Endothelial cell (in vitro differentiated cells): ENCODE measurements around the gene LPP. TPM values are rescaled to one million over a fixed set of nuclear protein-coding genes. Genes with fewer than 3 reads are reported as not detected.

Experiments
- DNase-seq: peaks from one replicate; pipeline ENCODE4 v3.0.0; 2021; ENCODE audit warnings: low spot score
- H3K27ac Mint-ChIP-seq: one replicate; pipeline ENCODE4 v1.8.0; 2021; ENCODE audit warnings: mixed read lengths, inconsistent platforms; ENCODE audit not compliant: unreplicated experiment
- H3K27me3 Mint-ChIP-seq: one replicate; pipeline ENCODE4 v1.8.0; 2021; ENCODE audit warnings: mild to moderate bottlenecking, moderate library complexity, mixed read lengths, inconsistent platforms; ENCODE audit not compliant: unreplicated experiment
- H3K36me3 Mint-ChIP-seq: one replicate; pipeline ENCODE4 v1.8.0; 2021; ENCODE audit warnings: mild to moderate bottlenecking, low read depth, mixed read lengths, inconsistent platforms; ENCODE audit not compliant: unreplicated experiment
- H3K4me1 Mint-ChIP-seq: one replicate; pipeline ENCODE4 v1.8.0; 2021; ENCODE audit warnings: mild to moderate bottlenecking, mixed read lengths, inconsistent platforms; ENCODE audit not compliant: unreplicated experiment
- H3K4me3 Mint-ChIP-seq: one replicate; pipeline ENCODE4 v1.8.0; 2021; ENCODE audit warnings: mild to moderate bottlenecking, mixed read lengths, inconsistent platforms; ENCODE audit not compliant: unreplicated experiment
- H3K9me3 Mint-ChIP-seq: one replicate; pipeline ENCODE4 v1.8.0; 2021; ENCODE audit warnings: mixed read lengths, inconsistent platforms; ENCODE audit not compliant: unreplicated experiment
- total RNA-seq: library from RNA; stranded (reverse); fragmentation: NEBNext Ultra II Directional; extraction: Animal tissue kit (Norgen Biotek cat#: 25700); gene quantifications from one replicate; pipeline ENCODE4 v1.2.1, GENCODE V29; 2021; ENCODE audit not compliant: unreplicated experiment
- TF ChIP-seq, protein P1 (sequence below): fragments of 200-600 bp; sonication (generic); IDR thresholded peaks from one replicate; pipeline ENCODE4 v1.5.0; 2021; ENCODE audit warnings: antibody characterized with exemption; ENCODE audit not compliant: unreplicated experiment

Gene LPP
- total RNA-seq, 1 donor from 2014 or later: 181 TPM

DNA sequence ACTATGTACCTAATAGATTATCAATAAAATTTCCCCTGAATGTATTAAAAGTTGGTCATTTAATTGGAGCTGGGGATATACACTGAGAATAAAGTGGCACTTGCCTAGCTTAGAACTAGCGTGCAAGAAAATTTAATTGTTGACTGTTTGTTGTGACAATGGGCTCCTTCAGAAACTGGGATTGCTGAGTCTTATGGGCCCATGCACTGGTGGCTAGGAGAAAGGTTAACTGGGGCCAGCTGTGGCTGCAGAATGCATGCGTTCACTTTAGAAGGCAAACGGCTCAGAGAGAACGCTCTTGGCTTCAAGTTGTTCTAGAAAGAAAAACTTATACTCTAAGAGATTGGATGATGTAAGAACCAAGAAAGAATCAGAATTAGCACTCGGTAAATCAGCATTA, 18.7 kb upstream of the LPP start:
- no peak for DNase-seq
- Mint-ChIP-seq H3K27me3 (no peaks in the 10 kb centered on the region), H3K4me3 (no peak overlapping the region), H3K36me3 (no peaks in the 10 kb centered on the region), H3K4me1 (peaks cover 3% of the 10 kb centered on the region), H3K9me3 (no peaks in the 10 kb centered on the region), H3K27ac (no peak overlapping the region)
- TF ChIP-seq, protein P1, sequence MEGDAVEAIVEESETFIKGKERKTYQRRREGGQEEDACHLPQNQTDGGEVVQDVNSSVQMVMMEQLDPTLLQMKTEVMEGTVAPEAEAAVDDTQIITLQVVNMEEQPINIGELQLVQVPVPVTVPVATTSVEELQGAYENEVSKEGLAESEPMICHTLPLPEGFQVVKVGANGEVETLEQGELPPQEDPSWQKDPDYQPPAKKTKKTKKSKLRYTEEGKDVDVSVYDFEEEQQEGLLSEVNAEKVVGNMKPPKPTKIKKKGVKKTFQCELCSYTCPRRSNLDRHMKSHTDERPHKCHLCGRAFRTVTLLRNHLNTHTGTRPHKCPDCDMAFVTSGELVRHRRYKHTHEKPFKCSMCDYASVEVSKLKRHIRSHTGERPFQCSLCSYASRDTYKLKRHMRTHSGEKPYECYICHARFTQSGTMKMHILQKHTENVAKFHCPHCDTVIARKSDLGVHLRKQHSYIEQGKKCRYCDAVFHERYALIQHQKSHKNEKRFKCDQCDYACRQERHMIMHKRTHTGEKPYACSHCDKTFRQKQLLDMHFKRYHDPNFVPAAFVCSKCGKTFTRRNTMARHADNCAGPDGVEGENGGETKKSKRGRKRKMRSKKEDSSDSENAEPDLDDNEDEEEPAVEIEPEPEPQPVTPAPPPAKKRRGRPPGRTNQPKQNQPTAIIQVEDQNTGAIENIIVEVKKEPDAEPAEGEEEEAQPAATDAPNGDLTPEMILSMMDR: no peak

DNA sequence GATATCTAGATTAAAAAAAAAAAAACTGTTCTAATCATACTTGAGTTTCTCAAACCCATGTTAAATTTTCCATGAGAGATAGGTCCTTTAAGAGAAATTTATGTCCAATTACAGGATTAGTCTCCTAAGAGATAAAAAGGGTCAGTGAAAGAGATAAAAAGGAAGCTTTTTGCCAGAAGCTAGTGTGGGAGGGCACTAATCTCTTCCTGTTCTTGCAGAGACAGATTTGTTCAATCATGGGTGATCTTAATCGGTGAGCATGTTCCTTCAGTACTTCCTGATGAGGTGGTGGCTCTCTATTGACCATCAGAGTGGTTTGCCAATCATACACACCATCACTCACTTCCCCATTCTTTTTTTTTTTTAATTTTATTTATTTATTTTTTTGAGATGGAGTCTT, 16.9 kb upstream of the LPP start:
- Mint-ChIP-seq H3K4me1 (peaks cover 3% of the 10 kb centered on the region), H3K9me3 (no peaks in the 10 kb centered on the region), H3K4me3 (no peak overlapping the region), H3K36me3 (no peaks in the 10 kb centered on the region), H3K27me3 (no peaks in the 10 kb centered on the region), H3K27ac (no peak overlapping the region)
- DNase-seq: no peak
- TF ChIP-seq, protein P1: no peak

DNA sequence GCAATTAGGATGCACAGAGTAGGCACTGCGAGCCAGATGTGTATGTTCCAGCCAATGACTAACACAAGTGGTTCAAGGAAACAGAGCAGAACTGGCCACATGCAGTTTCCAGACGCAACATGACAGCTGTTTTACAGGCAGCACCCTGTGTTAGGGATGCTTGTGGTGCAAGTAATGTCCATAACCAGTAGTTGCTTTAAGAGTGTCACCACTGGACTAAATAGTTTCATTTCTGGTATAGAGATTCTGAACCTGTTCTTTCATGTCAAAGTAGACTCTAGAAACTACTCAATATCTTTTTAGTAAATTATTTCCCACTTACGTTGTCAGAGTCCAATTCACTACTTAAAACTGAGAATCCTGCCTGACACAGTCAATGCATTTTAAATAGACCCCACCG, 14.5 kb upstream of the LPP start:
- Mint-ChIP-seq H3K27me3 (no peaks in the 10 kb centered on the region), H3K9me3 (no peaks in the 10 kb centered on the region), H3K4me1 (peaks cover 6% of the 10 kb centered on the region), H3K36me3 (no peaks in the 10 kb centered on the region), H3K4me3 (no peak overlapping the region), H3K27ac (no peak overlapping the region)
- DNase-seq: no peak
- TF ChIP-seq, protein P1: no peak

DNA sequence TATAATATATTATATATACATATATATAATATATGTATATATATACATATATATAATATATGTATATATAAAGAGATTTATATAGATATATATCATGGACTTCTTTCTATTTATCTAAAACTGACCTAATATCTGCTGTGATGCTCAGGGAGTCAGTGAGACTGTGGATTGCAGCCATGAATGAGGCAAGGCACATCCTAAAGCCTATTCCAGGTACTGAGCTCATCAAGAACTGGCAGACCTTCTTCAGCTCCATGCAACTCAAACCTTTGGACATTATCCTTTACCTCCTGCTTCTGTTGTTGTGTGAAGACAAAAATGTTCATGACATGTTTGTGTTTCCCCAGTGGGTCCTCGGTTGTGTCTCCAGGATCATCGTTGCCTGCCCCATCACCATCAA, 7.7 kb upstream of the LPP start:
- Mint-ChIP-seq H3K4me3 (no peak overlapping the region), H3K9me3 (no peaks in the 10 kb centered on the region), H3K27me3 (no peaks in the 10 kb centered on the region), H3K36me3 (no peaks in the 10 kb centered on the region), H3K4me1 (peaks cover 16% of the 10 kb centered on the region), H3K27ac (no peak overlapping the region)
- no peak for DNase-seq
- TF ChIP-seq, protein P1: no peak

DNA sequence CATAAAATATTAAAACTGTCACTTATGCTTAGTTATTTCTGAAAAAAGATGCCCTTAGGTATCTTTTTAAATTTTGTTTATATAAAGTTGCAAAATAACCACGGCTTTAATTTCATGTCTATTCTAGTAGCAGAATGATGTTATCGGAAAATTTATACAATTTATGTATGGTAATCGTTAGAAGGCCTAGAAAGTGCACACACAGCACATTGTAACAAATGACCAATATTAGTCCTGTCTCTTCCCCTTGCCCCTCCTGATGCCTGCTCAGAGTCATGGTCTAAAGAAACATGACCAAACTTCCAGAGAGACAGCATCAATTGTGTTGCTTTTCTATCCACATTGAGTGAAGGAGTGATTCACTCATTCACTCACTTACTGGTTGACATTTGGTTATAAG, 6.2 kb upstream of the LPP start:
- peaks cover 20% of the 10 kb centered on the region for H3K4me1 Mint-ChIP-seq
- H3K27ac Mint-ChIP-seq: no peak overlapping the region
- no peak for DNase-seq
- no peak overlapping the region for H3K4me3 Mint-ChIP-seq
- no peaks in the 10 kb centered on the region for H3K36me3 Mint-ChIP-seq
- peaks cover 7% of the 10 kb centered on the region for H3K27me3 Mint-ChIP-seq
- H3K9me3 Mint-ChIP-seq: no peaks in the 10 kb centered on the region
- TF ChIP-seq, protein P1: no peak
